Cerebellar nuclear complex (tissue), 1 donor: ENCODE data around the gene MESD.
"Not testable (repeated sequence)": the region's sequence is repeated elsewhere in the genome, so short reads cannot be mapped to it uniquely, and the experiment has no call there.

Experiments used
- DNase-seq, 2 experiments: peaks; one replicate each; lab custom pipeline; 2025; lab: John Stamatoyannopoulos, UW

MESD gene

GRCh38 chr15:80965454-80965853 lies 24.2 kb downstream of the MESD start:
- DNase-seq, result not testable (repeated sequence)

GRCh38 chr15:80958818-80959495 lies 30.7 kb downstream of the MESD start:
- no peak for DNase-seq

- no peak for DNase-seq
Measured at GRCh38 chr15:80957976-80958375, 31.6 kb downstream of the MESD start.

- DNase-seq, result no peak
Measured at GRCh38 chr15:80957556-80957955, 32.1 kb downstream of the MESD start.

GRCh38 chr15:80955571-80956452 lies 33.8 kb downstream of the MESD start:
- DNase-seq, result not testable (repeated sequence)

GRCh38 chr15:80953953-80954778 lies 35.5 kb downstream of the MESD start:
- no peak for DNase-seq

DNA sequence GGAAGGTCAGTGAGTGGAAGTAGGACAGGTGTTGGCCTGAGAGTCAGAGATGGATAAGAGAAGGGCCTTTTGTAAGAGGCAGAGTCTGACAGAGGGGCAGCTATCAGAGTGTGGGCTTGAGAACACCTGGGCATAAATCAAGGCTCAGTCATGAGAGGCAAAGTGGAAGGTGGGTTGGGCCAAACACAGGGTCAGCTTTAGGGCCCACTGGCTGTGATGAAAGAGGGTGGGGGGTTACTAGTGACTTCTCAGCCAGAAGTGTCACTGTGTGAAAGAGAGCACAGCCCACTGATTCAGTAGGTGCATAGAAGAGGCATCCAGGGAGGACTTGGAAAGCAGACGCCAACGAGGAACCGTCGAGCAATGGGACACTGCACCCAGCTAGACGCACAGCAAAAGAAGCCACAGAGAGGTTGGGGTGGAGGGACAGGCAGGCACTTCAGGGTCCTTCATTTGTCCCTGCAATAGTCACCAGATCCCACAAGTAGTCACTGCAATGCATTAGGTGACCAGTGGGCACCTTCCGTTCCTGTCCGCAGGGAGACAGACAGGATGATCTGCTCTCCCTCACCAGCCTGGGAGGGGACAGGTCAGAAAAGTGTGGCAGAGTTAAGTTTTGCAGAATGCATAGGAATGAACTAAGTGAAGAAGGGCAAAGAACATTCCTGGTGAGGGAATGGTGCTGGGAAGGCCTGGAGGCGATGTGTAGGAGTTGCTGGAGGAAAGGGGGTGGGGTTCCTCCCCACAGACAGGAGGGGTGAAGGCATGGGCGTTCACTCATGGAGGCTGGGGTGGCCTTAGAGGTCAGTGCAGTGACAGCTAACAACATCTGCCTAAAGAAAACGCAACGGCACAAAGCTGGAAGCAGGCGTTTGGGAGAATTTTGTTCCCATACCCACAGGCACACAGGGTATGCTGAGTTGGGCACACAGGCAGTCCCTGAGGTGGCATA lies 36.3 kb downstream of the MESD start:
- no peak for DNase-seq

DNA sequence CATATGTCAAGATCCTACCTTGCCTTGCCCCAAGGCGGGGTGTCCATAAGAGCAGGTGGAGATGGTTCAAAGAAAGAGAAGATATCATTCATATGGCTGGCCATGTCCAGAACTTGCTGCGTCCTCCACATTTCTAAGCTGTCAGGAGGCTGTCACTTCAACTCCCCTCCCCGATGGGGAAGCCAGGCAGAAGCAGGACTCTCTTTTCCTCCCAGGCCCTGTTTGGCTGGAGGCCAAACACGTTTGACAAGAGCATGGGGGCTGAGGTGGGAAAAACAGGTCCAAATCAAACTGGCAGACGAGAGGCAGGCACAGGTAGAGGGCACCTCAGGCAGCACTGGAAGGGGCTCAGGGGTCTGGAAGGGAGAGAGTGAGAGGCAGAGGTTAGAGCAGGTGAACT lies 37.7 kb downstream of the MESD start:
- DNase-seq, result no peak

GRCh38 chr15:80950291-80951078 lies 39.1 kb downstream of the MESD start:
- no peak for DNase-seq

GRCh38 chr15:80949756-80950155 lies 39.9 kb downstream of the MESD start:
- DNase-seq, result no peak

DNA sequence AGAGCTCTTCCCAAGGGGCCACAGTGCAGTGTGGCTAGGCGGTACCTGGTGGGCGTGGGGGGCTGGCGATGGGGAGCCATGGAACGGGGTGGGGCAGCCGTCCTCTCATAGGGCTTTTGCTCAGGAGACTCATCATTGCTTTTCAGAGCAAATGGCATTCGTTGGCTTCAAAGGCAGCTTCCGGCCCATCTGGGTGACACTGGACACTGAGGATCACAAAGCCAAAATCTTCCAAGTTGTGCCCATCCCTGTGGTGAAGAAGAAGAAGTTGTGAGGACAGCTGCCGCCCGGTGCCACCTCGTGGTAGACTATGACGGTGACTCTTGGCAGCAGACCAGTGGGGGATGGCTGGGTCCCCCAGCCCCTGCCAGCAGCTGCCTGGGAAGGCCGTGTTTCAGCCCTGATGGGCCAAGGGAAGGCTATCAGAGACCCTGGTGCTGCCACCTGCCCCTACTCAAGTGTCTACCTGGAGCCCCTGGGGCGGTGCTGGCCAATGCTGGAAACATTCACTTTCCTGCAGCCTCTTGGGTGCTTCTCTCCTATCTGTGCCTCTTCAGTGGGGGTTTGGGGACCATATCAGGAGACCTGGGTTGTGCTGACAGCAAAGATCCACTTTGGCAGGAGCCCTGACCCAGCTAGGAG lies 40.8 kb downstream of the MESD start:
- DNase-seq, result no peak

GRCh38 chr15:80946576-80946975 lies 43.0 kb downstream of the MESD start:
- no peak for DNase-seq

GRCh38 chr15:80945605-80946004 lies 44.0 kb downstream of the MESD start:
- DNase-seq, result no peak

- no peak for DNase-seq
Measured at GRCh38 chr15:80944818-80945217, 44.8 kb downstream of the MESD start.

- DNase-seq, result peak; percentile 21 to 44
Measured at GRCh38 chr15:80942746-80943565, 46.7 kb downstream of the MESD start.

DNA sequence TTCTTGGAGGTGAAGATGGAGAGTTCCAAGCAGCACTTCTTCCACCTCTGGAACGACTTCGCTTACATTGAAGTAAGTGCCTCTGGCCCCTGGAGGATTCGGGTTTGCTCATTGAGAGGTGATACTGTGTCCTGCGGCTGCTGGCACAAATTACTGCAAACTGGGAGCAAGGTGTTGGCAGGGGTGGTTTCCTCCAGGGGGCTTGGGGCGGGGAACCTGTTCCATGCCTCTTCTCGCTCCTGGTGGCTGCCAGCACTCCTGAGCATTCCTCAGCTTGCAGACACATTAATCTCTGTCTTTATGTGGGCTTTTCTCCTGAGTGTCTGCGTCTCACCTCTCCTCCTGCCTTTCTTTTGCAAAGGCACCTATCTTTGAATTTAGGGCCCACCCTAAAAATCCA lies 47.4 kb downstream of the MESD start:
- DNase-seq, result no peak

GRCh38 chr15:80940851-80941250 lies 48.8 kb downstream of the MESD start:
- no peak for DNase-seq

- DNase-seq, result no peak
Measured at GRCh38 chr15:80940331-80940730, 49.3 kb downstream of the MESD start.

GRCh38 chr15:80939216-80939615 lies 50.4 kb downstream of the MESD start:
- DNase-seq, result no peak
